Spleen (tissue), 7 donors: ENCODE results near the gene OR51M1.

Experiments
- POLR2A ChIP-seq, 3 donors: fragments of 450-650 bp; IDR thresholded peaks; one replicate each; pipeline ENCODE4 v1.5.1; 2017; ENCODE audit warnings: antibody characterized with exemption in 3 of 3, mild to moderate bottlenecking in 1 of 3
- POLR2AphosphoS5 ChIP-seq, 3 donors: sonication (generic); formaldehyde crosslinking; IDR thresholded peaks; one replicate each; pipeline ENCODE4 v1.5.1; 2017; ENCODE audit warnings: antibody characterized with exemption in 3 of 3
- TF ChIP-seq, protein P1 (sequence below), 11 experiments: fragments of 200-600 bp in 7 of 11; fragments of 450-650 bp in 4 of 11; sonication (generic) in 4 of 11; IDR thresholded peaks in 8 of 11; conservative IDR thresholded peaks in 3 of 11; 1 replicate in 7 of 11; 2 replicates in 4 of 11; pipeline versions ENCODE4 v1.4.0 to v1.8.0; 2016 to 2021; ENCODE audit warnings: antibody characterized with exemption in 11 of 11, inconsistent platforms in 4 of 11, mild to moderate bottlenecking in 1 of 11
- donor health status: DM: no; HTN: no; CAD: no; lungs with moderate emphysema.
- donor health status: DM: no; HTN: no; CAD: no.
- donor health status: DM: no; HTN: no; CAD: no.

DNA sequence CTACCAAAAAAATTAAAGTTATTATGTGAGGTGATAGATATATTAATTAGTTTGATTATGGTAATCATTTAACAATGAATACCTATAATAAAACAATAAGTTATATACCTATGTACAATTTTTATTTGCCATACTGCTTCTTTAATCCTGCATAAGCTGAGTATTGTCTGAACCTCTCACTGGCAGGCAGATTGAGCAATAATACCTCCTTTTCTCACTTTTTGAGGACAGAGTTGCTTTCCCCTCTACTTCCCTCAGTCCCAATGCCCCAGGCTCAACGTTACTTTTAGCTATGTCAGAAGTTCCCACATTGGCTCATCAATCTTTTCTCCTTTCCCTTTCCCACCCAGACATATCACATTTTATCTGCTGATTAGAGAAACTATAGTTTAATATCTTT lies 34.1 kb upstream of the OR51M1 start:
- TF ChIP-seq POLR2A (IDR thresholded peaks at IDR 0.05) (no peak), POLR2AphosphoS5 (IDR thresholded peaks at IDR 0.05) (no peak)
- TF ChIP-seq, protein P1, sequence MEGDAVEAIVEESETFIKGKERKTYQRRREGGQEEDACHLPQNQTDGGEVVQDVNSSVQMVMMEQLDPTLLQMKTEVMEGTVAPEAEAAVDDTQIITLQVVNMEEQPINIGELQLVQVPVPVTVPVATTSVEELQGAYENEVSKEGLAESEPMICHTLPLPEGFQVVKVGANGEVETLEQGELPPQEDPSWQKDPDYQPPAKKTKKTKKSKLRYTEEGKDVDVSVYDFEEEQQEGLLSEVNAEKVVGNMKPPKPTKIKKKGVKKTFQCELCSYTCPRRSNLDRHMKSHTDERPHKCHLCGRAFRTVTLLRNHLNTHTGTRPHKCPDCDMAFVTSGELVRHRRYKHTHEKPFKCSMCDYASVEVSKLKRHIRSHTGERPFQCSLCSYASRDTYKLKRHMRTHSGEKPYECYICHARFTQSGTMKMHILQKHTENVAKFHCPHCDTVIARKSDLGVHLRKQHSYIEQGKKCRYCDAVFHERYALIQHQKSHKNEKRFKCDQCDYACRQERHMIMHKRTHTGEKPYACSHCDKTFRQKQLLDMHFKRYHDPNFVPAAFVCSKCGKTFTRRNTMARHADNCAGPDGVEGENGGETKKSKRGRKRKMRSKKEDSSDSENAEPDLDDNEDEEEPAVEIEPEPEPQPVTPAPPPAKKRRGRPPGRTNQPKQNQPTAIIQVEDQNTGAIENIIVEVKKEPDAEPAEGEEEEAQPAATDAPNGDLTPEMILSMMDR (IDR thresholded peaks at IDR 0.05 in 8 of 11, conservative IDR thresholded peaks at IDR 0.05 in 3 of 11), result no peak
